DMS53 treated with DMSO at 0.1 percent for 48 hours (cell line): ENCODE measurements around the gene MAD1L1.

Experiments used
- DNase-seq: peaks from one replicate; lab custom pipeline; 2025; ENCODE audit not compliant: unreplicated experiment; lab: John Stamatoyannopoulos, UW

MAD1L1 gene

DNA sequence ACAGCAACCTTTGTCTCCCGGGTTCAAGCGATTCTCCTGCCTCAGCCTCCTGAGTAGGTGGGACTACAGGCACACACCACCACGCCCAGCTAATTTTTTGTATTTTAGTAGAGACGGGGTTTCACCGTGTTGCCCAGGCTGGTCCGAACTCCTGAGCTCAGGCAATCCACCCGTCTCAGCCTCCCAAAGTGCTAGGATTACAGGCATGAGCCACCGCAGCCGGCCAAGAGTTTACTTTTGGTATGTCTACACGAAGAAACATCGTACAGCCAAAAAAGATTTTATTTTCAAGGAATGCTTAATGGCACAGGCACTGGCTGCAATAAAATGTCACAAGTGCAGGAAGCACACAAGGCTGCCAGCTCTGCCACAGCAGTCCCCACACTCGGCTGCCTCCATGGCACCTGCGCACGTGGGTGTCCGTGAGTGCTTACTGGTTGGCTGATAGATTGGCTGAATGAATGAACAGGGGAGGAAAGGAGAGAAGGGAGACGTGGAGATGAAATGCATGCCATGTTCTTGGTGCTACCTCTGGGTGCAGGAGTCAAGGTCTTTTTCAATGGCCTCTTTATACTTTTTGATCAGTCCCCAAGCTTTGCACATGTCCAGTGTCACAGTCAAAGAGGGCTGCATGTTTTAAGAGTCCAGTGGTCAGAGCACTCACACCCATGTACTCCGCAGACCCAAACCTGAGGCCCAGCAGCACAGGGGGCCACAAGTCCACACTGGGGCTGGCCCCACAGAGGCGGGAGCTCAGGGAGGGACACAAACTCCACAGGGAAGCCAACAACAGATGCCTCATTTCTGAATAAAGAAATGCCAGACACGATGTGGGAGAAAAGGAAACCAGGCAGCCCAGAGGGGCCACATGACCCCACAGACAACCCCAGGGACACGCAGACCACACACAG lies 198.2 kb downstream of the MAD1L1 start:
- no peak for DNase-seq

DNA sequence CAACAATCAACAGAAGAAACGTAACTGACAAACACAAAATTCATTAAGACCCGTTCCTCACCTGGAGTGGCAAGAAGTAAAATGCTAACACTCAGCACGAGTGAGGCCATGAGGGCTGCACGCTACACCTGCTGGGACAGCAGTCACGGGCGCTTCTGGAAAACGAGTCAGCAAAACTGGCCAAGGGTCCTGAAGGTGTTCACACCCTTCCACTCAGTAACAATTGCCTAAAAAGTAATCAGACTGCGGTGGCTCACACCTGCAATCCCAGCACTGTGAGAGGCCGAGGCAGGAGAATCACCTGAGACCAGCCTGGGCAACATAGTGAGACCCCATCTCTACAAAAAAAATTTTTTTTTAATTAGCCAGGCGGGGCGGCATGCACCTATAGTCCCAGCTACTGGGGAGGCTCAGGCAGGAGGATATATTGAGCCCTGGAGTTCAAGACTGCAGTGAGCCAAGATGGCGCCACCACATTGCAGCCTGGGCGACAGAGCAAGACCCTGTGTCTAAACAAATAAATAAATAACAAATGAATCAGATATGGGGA lies 199.1 kb downstream of the MAD1L1 start:
- no peak for DNase-seq

DNA sequence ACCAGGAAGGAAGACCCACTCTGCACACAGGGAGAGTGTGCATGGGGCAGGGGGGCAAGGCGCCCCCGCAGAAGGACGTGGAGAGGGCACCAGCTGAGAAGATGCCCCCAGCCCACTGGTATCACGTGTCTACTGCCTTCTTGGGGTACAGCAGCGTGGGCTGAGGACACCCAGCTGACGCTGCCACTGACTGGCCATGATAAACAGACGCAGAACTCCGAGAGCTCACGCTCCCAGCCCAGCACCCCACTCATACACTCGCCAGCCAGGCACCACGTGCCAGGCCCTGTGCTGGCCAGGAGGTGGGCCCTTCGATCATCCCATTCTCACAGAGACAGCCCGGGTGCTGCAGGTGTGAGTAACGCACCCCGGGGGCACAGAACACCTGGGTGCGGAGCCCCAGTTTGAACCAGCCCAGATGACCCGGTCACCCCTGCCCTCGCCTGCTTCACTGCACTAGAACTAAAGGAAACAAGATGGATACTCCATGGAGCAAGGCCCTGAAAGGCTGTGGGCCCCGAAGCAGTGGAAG lies 199.8 kb downstream of the MAD1L1 start:
- DNase-seq: no peak

DNA sequence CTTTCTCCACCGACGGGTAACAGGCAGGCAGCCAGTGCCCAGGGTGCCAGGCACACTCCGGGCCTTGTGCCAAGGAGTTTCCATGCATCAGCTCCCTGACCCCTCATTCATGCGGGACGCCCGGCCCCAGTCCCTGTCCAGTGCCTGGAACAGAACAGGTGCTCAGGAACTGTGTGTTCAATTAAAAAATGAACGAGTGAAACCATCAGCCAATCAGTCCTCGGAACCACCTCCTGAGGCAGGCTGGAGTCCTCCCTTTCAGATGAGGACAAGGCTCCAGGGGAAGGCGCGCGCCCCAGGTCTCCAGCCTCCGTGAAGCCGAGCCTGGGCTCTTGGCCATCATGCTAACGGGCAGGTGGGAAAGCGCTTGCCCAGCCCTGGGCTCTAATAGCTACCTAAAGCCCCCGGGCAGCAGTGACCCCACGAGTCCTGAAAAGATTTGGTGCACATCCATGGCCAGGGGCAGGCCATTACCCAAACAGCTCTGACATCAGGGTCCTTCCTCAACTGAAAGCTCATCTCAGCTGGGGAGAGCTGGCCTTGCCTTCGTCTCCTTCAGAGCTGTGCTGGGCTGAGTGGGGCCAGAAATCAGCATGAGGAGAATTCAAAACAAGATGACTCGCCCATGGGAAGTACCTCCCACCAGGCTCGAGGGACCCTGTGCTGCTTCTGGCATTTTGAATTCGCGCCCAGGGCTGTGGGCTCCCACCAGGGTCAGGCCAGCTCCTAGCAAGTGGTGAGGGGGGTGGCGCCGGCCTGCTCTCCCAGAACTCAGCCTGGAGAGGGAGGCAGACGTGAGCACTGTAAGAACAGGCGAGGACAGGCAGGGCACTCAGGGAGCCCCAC lies 200.5 kb downstream of the MAD1L1 start:
- no peak for DNase-seq

DNA sequence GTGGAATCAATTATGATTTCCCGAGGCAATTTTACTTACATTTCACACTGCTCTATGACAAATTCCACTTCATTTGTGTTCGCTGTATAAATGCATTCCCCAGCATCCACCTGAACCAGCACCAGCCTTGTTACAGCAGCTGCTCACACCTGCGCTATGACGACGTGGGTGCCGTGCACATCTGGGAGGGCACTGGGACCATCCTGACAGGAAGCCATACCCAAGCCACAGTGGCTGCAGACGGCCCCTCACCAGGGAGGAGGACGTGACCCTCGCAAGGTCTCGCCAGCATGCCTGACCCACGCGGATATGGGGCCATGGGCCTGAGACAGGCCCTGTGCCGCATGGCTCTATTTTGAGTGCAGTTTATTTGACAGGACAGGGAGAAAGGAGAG lies 201.3 kb downstream of the MAD1L1 start:
- no peak for DNase-seq

DNA sequence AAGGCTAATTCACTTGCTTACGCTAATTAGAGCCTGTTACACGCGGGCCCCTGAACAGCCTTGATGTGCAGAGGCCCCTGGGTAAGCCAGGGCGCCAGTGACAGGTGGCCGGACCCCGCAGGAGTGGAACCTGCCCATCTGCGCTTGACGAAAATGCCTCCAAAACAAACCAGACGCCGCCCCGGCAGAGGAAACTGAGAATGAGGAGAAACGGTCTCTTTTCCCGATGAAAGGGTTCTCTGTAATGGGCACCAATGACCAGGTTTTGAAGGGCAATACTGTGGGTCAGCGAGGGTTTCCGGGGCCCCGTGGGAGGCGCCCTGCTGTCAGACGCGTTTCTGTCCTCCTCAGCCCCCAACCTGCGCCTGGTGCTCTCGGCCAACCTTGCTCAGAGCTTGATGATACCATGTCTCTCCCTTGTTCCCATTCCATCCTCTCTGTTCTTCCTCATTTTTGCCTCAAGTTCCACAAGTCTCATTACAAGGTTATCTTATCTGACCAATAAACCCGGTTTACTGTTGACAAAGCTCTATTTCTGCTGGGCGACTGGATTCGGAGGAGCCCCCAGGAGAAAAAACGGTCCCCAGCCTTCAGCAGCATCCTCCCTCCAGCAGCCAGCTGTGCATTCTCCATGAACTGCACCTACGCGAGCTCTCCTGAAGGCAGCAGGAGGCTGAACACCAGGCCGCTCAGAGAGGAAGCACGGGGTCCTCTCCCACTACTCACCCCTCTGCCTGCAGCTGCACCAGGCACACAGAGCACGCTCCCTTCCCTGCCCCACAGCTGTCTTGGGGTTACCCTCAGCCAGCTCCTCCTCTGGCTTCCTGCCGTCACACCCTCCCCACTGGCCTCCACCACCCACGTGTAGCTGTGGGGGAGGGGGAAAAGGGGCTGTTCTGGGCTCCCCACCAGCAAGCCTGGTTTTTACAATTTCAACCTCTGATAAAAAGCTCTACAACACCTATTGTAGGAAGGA lies 202.0 kb downstream of the MAD1L1 start:
- no peak for DNase-seq

DNA sequence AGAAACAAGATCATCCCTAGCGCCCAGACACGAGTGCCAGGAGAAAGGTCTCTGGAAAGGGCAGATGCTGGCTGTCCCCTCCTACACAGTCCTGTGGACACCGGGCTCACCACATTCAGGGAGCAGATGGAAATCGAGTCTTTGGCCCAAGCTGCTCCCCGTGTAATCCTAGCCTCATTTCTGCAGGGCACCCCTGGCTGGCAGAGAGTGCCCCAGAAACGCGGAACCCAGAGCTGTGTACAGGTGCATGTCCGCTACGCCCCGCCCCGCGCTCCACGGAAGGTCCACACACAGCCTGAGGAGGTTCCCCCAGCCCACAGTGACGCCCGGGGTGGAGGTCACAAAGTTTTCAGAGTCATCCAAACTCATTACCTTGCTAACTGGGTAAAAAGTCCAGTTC lies 202.8 kb downstream of the MAD1L1 start:
- no peak for DNase-seq

DNA sequence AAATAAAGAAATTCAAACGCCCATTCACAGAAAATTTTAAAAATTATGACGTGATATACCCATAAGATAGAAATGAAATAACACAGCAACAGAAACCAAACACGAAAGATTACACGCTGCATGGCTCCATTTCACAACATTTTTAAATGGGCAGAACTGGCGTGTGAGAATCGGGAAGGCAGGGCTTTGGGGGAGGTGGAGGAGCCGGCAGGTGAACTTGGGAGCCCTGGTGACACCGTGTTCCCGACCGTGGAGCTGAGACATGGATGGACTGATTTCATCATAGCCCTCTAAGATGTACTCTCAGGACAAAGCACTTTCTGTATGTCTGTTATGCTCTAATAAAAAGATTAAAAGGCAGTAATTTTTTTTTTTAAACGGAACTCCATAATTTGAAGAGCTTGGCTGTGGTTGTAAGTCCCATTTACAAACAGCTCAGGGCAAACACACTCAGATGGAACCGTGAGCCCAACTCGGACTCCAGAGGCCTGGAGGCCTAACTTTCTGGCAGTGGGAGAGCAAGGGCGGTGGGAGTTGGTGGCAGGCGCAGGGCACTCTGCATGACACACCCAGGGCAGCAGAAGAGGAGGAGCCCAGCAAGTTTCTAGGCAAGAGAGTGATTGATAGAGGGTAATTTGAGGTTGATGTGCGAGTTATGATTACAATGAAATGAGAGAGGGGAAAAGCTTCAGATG lies 203.4 kb downstream of the MAD1L1 start:
- DNase-seq: no peak

DNA sequence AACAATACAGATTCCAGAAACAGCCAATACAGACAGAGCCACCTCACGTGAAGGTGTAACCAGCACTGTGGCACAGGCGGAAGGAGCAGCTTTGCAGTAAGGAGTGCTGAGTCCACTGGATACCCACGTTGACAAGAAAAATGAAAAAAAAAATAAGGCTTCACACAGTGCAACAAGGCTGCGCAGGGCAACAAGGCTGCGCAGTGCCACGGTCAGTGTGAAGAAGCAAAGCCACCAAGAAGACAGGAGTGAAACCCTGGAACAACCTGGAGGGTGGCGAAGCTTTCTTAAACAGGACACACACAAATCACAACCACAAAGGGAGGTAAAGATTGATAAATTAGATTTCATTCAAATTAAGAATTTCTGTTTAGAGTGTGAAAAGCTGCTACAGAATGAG lies 204.0 kb downstream of the MAD1L1 start:
- no peak for DNase-seq

DNA sequence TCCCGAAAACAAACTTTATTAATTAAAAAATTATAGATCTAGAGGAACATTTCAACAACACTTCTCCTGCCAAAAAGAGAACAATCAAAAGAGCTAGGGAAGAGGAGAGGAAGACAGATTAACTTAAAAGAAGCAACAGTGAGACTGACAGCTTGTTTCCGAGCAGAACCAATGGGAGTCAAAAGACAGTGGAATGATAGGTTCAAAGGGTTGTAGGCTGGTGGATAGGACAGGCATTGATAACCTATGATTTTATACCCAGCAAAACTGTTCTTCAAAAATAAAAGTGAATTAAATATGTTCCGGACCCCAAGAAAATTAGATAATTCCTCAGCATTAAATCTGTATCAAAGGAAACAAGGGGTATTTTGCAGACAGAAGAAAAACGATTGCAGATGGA lies 207.6 kb downstream of the MAD1L1 start:
- no peak for DNase-seq

DNA sequence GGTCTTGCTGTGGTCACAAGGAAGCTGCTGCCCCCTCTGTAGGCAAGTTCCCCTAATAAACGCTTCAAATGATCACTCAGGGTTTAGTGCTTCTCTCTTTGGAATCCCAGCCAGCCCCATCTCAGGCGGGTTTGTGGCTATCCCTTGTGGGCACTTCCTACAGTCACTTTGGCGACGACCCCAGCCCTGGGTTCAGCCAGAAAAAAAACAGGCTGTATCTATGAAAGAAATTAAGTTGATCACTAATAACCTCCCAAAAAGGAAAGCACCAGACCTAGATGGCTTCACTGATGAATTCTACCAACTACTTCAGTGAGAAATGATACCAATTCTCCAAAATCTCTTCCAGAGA lies 208.2 kb downstream of the MAD1L1 start:
- DNase-seq: no peak

DNA sequence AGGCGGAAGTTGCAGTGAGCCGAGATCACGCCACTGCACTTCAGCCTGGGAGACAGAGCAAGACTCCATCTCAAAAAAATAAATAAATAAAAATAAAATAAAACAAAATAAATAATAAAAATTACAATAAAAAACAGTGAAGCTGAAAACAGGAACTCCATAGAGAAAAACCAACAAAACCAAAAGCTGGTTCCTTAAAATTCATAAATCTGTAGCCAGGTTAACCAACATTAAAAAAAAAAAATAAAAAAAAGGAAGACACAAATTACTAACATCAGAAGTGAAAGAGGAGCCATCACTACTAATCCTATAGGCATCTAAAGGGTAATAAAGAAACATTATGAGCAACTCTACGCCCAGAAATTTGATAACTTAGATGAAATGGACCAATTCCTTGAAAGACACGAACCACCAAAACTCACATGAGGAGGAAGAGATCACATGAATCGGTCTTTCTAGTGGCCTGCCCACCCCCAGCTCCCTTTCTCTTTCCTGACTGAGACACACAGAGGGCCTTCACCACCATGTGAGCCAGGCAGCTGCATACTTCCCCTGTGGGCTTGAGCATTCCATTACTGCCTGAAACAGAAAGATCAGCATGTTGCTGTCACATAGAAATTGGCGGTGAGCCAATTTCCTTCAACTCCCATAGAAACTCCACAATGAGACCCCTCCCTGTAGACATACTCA lies 208.7 kb downstream of the MAD1L1 start:
- no peak for DNase-seq

DNA sequence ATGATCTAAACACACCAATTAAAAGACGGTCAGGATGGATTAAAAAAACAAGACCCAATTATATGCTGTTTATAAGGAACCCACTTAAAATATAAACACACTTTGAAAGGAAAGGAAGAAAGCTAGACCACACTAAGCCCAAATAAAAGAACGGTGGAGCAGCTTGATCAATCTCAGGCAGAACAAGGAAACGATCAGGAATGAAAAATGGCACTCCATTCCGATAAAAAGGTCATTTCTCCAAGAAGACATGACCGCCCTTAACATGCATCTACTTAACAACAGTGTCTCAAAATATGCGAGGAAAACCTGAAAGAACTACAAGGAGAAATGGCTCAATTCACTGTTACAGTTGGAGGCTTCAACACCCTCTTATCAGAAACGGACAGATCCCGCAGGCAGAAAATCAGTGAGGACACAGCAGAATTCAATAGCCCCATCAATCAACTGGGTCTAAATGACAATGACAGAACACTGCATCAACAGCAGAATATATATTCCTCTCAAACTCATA lies 210.0 kb downstream of the MAD1L1 start:
- DNase-seq: no peak

DNA sequence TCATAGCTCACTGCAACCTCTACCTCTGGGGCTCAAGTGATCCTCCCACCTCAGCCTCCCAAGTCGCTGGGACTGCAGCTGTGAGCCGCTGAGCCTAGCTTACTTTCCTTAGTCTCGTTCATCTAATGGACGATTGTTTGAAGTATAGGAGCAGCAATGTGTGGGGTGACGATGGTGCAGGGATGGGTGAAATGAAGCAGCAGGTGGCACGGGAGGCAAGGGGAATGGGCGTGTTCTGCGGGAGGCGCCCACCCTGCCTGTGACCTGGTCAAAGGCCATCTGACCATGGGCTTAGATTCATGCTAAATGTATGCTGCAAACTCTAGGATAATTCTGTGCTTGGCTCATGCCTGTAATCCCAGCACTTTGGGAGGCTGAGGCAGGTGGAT lies 210.7 kb downstream of the MAD1L1 start:
- DNase-seq: no peak

DNA sequence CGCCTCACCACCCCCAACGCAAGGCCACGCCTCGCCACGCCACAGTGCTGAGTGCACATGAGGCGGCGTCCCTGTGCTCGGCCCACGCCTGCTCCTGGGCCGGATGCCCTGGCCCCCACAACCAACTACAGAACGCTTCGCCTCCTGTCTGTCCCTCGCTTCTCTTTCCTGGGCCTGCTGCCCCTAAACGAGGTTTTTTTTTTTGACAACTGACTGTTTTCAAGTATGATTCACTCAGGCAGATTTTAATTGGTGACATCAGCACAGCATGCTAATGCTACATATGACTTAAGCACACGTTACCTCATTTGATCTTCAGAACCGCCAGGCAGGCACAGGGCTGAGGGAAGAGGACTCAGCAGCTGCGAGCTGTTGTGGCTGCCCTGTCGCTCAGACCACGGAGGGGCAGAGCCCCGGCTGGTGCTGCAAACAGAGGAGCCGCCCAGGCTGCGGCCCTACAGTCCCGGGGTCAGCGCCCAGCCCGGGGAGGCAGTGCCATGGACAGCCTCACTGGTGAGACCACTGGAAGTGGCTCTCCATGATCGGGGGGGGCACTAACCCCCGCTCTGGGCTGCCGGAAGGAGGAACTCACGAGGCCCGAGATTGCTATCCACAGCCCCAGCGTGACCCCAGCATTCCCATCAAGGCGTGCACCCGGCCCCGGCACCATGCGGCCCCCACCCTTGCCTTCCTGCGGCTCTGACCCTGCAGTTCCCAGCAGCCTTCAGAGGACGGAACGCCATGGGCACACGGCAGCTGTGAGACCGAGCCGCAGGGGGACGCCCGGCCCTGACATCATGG lies 212.8 kb downstream of the MAD1L1 start:
- no peak for DNase-seq

DNA sequence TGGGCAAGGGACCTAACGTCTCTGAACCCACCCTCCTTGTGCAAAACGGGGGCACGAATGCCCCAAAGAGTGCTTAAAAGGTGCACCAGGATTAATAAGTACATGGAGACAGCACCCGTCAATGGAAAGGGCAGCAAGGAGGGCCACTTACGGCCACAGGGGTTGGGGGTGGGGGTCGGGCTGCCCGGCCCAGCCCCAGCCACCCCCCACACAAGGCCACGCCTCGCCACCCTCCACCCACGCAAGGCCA lies 213.4 kb downstream of the MAD1L1 start:
- DNase-seq: no peak

DNA sequence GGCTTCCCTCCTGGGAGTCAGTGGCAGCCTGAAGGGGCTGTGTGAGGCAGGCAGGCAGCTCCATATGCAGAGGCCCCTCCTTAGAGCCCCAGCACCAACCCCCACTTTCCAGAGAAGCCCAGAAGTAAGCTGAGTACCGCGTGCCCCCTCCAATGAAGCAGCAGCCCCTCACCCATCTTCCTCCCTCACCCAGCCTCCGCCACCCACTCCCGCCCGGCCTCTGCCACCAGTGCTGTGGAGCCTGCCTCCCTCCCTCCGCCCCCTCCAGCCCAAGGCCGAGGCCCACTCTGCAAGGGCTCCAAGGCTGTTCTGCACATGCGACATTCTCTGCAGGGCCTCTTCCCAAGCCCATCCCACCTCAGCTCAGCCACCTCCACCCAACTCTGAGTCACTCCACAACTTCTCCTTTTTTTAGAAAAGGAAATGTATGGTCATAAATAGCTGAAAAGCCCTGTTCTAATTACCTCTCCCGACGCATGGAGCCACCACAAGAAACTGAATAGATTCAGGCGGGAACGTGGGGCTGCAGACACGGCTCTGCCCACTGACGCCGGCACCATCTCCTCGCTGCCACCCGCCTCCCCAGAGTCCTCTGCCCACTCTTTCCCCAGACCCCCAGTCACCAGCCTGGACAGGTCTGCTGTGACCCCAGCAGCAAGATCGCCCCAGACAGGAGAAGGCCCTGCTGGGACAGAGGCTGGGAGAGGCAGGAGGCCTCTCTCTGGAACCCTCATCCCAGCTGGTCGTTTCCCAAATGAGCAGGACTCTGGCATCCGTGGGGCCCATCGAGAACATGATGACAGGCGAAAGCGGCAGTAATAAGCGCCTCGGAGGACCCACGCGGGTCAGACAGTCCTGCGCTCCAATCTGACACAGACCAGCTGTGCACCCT lies 213.9 kb downstream of the MAD1L1 start:
- no peak for DNase-seq
